Left lung (tissue), 10 donors: ENCODE measurements around the gene ALG1L2. TPM values are rescaled to one million over a fixed set of nuclear protein-coding genes. Genes with fewer than 3 reads are reported as not detected.
"Not testable (repeated sequence)": the region's sequence is repeated elsewhere in the genome, so short reads cannot be mapped to it uniquely, and the experiment has no call there.

ENCODE experiments used
- ATAC-seq: fragments of 200-7000 bp; cut with Tn5 transposase; one replicate; pipeline ENCODE4 v1.9.1; 2020; ENCODE audit warnings: moderate library complexity
- DNase-seq, 4 donors: peaks; one replicate each; pipeline ENCODE4 v3.0.0-alpha.2; 2013 to 2020
- H3K27ac ChIP-seq, 2 donors: fragments of 200-600 bp; sonication (generic) in 1 of 2; one replicate each; pipeline versions ENCODE4 v1.5.0 to v1.8.0; 2020 to 2021
- H3K27me3 ChIP-seq, 2 donors: fragments of 200-600 bp; sonication (generic) in 1 of 2; one replicate each; pipeline versions ENCODE4 v1.5.0 to v1.8.0; 2020 to 2021
- H3K36me3 ChIP-seq, 2 donors: fragments of 200-600 bp; sonication (generic) in 1 of 2; one replicate each; pipeline versions ENCODE4 v1.5.0 to v1.8.0; 2020 to 2021
- H3K4me1 ChIP-seq, 2 donors: fragments of 200-600 bp; one replicate each; pipeline ENCODE4 v1.8.0; 2021
- H3K4me3 ChIP-seq, 2 donors: fragments of 200-600 bp; sonication (generic) in 1 of 2; one replicate each; pipeline versions ENCODE4 v1.5.0 to v1.8.0; 2020 to 2021; ENCODE audit warnings: mild to moderate bottlenecking in 1 of 2
- H3K9me3 ChIP-seq, 2 donors: fragments of 200-600 bp; sonication (generic) in 1 of 2; one replicate each; pipeline versions ENCODE4 v1.5.0 to v1.8.0; 2020 to 2021
- CTCF ChIP-seq, 2 donors: fragments of 200-600 bp; sonication (generic) in 1 of 2; IDR thresholded peaks; one replicate each; pipeline versions ENCODE4 v1.5.0 to v1.8.0; 2021; ENCODE audit warnings: antibody characterized with exemption in 2 of 2
- intact Hi-C, 2 donors: fragments of 100-400 bp; cut with DNase I; formaldehyde crosslinking; loops; one replicate each; pipeline versions ENCODE4 v1.11.2 to v1.14.2; 2022
- polyA plus RNA-seq, 6 donors: library from polyadenylated mRNA; unstranded; fragments of 120-200 nt; gene quantifications; one replicate each; pipeline ENCODE4 v1.2.1, GENCODE V29; 2013; ENCODE audit not compliant: insufficient read length in 6 of 6
- total RNA-seq, 2 donors: library from RNA; stranded (reverse); fragmentation: NEBNext Ultra II Directional; extraction: Animal tissue kit (Norgen Biotek cat#: 25700); gene quantifications; one replicate each; pipeline ENCODE4 v1.2.1, GENCODE V29; 2021
- donor health status: DM: no; HTN: yes; CAD: no.
- donor health status: DM: no; HTN: no; CAD: no.

Gene ALG1L2
- total and polyA plus RNA-seq, 8 donors: 0.64 to 5.4 (median 3.2) TPM

GRCh38 chr3:130093741-130094391 lies 12.2 kb downstream of the ALG1L2 start:
- H3K9me3 ChIP-seq: no peaks in the 10 kb centered on the region
- peak overlapping the region in 1 of 2 donors; percentile 17 for H3K4me3 ChIP-seq
- DNase-seq: peak in 1 of 4 donors; percentile 43
- peaks cover 0 to 21% of the 10 kb centered on the region in 2 donors for H3K4me1 ChIP-seq
- H3K36me3 ChIP-seq: no peaks in the 10 kb centered on the region
- no peak for TF ChIP-seq CTCF (IDR thresholded peaks at IDR 0.05)
- ATAC-seq: no peak
- no peaks in the 10 kb centered on the region for H3K27me3 ChIP-seq
- intact Hi-C loops: loop anchor here in 1 of 2 donors (10.0 kb wide), 1 partner anchor 149 kb away; no protein-coding TSS in a partner anchor
- H3K27ac ChIP-seq: peak overlapping the region in 1 of 2 donors; percentile 58

GRCh38 chr3:130094491-130094941 lies 12.9 kb downstream of the ALG1L2 start:
- H3K36me3 ChIP-seq, H3K9me3 ChIP-seq, ATAC-seq, H3K27me3 ChIP-seq: not testable (repeated sequence)
- Histone ChIP-seq H3K4me1 (peaks cover 0 to 21% of the 10 kb centered on the region in 2 donors), H3K4me3 (peak overlapping the region in 1 of 2 donors; percentile 17), H3K27ac (peak overlapping the region in 1 of 2 donors; percentile 58)
- intact Hi-C loops: loop anchor here in 1 of 2 donors (10.0 kb wide), 1 partner anchor 150 kb away; no protein-coding TSS in a partner anchor
- DNase-seq: peak in 2 of 4 donors; percentile 73 to 86

GRCh38 chr3:130095858-130096257 lies 14.2 kb downstream of the ALG1L2 start:
- not testable (repeated sequence) for H3K27ac ChIP-seq, ATAC-seq, DNase-seq, H3K27me3 ChIP-seq, H3K4me3 ChIP-seq, H3K9me3 ChIP-seq, H3K36me3 ChIP-seq
- intact Hi-C loops: loop anchor here in 1 of 2 donors (10.0 kb wide), 1 partner anchor 151 kb away; no protein-coding TSS in a partner anchor
- H3K4me1 ChIP-seq: peaks cover 0 to 21% of the 10 kb centered on the region in 2 donors

- DNase-seq: not testable (repeated sequence)
- intact Hi-C loops: loop anchor here in 1 of 2 donors (10.0 kb wide), 1 partner anchor 152 kb away; no protein-coding TSS in a partner anchor
Measured at GRCh38 chr3:130097096-130097495, 15.5 kb downstream of the ALG1L2 start.

GRCh38 chr3:130097690-130098638 lies 16.3 kb downstream of the ALG1L2 start:
- intact Hi-C loops: loop anchor here in 1 of 2 donors (10.0 kb wide), 1 partner anchor 153 kb away; no protein-coding TSS in a partner anchor
- DNase-seq, H3K9me3 ChIP-seq, H3K4me3 ChIP-seq, H3K36me3 ChIP-seq, ATAC-seq, H3K27me3 ChIP-seq, H3K27ac ChIP-seq: not testable (repeated sequence)
- peak; percentile 34 to 67 for TF ChIP-seq CTCF (IDR thresholded peaks at IDR 0.05)
- H3K4me1 ChIP-seq: peaks cover 0 to 21% of the 10 kb centered on the region in 2 donors

More at GRCh38 chr3:130097096-130097495, 15.5 kb downstream of the ALG1L2 start:
- H3K4me3 ChIP-seq, ATAC-seq, H3K36me3 ChIP-seq, H3K27me3 ChIP-seq, H3K9me3 ChIP-seq, H3K27ac ChIP-seq: not testable (repeated sequence)
- peaks cover 0 to 21% of the 10 kb centered on the region in 2 donors for H3K4me1 ChIP-seq

GRCh38 chr3:130098639-130099385 lies 17.2 kb downstream of the ALG1L2 start:
- H3K4me1 ChIP-seq: peaks cover 0 to 13% of the 10 kb centered on the region in 2 donors
- H3K27ac ChIP-seq: not testable (repeated sequence)
- intact Hi-C loops: loop anchor here in 1 of 2 donors (10.0 kb wide), 1 partner anchor 154 kb away; no protein-coding TSS in a partner anchor

GRCh38 chr3:130102545-130102944 lies 20.9 kb downstream of the ALG1L2 start:
- H3K9me3 ChIP-seq, H3K27me3 ChIP-seq, ATAC-seq, H3K4me1 ChIP-seq, H3K36me3 ChIP-seq, H3K27ac ChIP-seq, H3K4me3 ChIP-seq, intact Hi-C loops, DNase-seq: not testable (repeated sequence)

More at GRCh38 chr3:130098639-130099385, 17.2 kb downstream of the ALG1L2 start:
- not testable (repeated sequence) for ATAC-seq, H3K27me3 ChIP-seq, H3K9me3 ChIP-seq, H3K36me3 ChIP-seq, DNase-seq, H3K4me3 ChIP-seq

- H3K27me3 ChIP-seq, intact Hi-C loops, H3K9me3 ChIP-seq, ATAC-seq, H3K36me3 ChIP-seq, DNase-seq, H3K4me3 ChIP-seq, H3K27ac ChIP-seq, H3K4me1 ChIP-seq: not testable (repeated sequence)
Measured at GRCh38 chr3:130104191-130104590, 22.6 kb downstream of the ALG1L2 start.

- DNase-seq, ATAC-seq, intact Hi-C loops, H3K36me3 ChIP-seq, H3K4me3 ChIP-seq, H3K9me3 ChIP-seq, H3K27me3 ChIP-seq, H3K27ac ChIP-seq: not testable (repeated sequence)
- H3K4me1 ChIP-seq: peaks cover 0 to 11% of the 10 kb centered on the region in 2 donors
Measured at GRCh38 chr3:130107333-130107995, 25.8 kb downstream of the ALG1L2 start.
